Gastrocnemius medialis (tissue), 4 donors: ENCODE measurements around the gene RBFOX1.

ENCODE experiments used
- POLR2A ChIP-seq, 2 donors: fragments of 450-650 bp; IDR thresholded peaks; one replicate each; pipeline ENCODE4 v1.6.1; 2017; ENCODE audit warnings: antibody characterized with exemption in 2 of 2, mild to moderate bottlenecking in 2 of 2, moderate library complexity in 2 of 2
- TF ChIP-seq, protein P1 (sequence below), 5 experiments: fragments of 450-650 bp in 3 of 5; fragments of 200-600 bp in 2 of 5; sonication (generic) in 2 of 5; IDR thresholded peaks in 4 of 5; conservative IDR thresholded peaks in 1 of 5; 1 replicate in 4 of 5; 2 replicates in 1 of 5; pipeline ENCODE4 v1.5.1; 2016 to 2019; ENCODE audit warnings: antibody characterized with exemption in 5 of 5, mild to moderate bottlenecking in 3 of 5, moderate library complexity in 3 of 5

DNA sequence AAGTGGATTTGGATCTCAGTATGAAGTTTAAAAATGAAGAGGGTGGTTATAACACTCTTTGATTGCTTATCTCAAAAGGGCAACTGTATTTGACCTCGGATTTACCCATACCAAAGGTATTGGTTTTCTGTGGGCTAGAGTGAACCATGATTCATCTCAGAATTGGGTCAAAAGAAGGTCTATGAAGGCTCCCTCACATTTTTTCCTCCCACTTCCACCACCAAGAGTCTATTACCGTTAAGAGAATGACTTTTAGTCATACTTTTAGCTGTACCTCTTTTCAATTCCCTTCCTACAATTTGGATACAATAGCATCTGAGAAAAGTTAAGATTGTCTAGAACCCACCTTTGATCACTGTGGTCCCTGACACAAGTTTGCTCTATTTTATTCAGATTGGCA is 280.9 kb downstream of the RBFOX1 start:
- no peak for TF ChIP-seq POLR2A (IDR thresholded peaks at IDR 0.05)
- TF ChIP-seq, protein P1, sequence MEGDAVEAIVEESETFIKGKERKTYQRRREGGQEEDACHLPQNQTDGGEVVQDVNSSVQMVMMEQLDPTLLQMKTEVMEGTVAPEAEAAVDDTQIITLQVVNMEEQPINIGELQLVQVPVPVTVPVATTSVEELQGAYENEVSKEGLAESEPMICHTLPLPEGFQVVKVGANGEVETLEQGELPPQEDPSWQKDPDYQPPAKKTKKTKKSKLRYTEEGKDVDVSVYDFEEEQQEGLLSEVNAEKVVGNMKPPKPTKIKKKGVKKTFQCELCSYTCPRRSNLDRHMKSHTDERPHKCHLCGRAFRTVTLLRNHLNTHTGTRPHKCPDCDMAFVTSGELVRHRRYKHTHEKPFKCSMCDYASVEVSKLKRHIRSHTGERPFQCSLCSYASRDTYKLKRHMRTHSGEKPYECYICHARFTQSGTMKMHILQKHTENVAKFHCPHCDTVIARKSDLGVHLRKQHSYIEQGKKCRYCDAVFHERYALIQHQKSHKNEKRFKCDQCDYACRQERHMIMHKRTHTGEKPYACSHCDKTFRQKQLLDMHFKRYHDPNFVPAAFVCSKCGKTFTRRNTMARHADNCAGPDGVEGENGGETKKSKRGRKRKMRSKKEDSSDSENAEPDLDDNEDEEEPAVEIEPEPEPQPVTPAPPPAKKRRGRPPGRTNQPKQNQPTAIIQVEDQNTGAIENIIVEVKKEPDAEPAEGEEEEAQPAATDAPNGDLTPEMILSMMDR (IDR thresholded peaks at IDR 0.05 in 4 of 5, conservative IDR thresholded peaks at IDR 0.05 in 1 of 5), result no peak
